GM18499 (cell line): Measurements from ENCODE around the gene LRRC28.

Experiments used
- ATAC-seq: cut with Tn5 transposase; IDR thresholded peaks from one replicate; pipeline ENCODE4 v1.9.1; 2021; ENCODE audit warnings: moderate number of reproducible peaks; ENCODE audit not compliant: insufficient read depth, unreplicated experiment

The LRRC28 gene

GRCh38 chr15:99248000-99248715 lies 3.1 kb upstream of the LRRC28 start:
- ATAC-seq = no peak

- ATAC-seq = no peak
Measured at GRCh38 chr15:99249270-99249841, 1.9 kb upstream of the LRRC28 start, which contains the start of gene TTC23. Gene TTC23 (minus strand): TSS chr15:99249581. CDS start chr15:99228712, 20,869 bp downstream.

DNA sequence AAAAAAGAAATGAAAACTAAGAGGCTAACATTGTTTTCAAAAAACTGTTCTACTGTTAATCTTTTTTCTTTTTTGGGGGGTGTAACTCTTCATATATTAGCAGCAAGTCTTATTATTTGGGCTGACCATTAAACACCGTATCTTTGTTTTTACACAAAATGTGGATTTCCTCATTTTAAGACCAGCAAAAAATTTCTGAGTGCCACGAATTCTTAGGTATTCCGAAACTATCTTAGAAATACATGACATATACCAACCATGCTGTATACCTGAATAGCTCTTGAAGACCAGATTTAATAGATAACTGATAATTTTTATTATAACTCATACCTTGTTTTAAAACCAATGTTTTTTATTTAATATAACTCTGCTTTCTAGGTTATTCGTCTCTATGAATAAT lies 1.3 kb upstream of the LRRC28 start:
- no peak for ATAC-seq

DNA sequence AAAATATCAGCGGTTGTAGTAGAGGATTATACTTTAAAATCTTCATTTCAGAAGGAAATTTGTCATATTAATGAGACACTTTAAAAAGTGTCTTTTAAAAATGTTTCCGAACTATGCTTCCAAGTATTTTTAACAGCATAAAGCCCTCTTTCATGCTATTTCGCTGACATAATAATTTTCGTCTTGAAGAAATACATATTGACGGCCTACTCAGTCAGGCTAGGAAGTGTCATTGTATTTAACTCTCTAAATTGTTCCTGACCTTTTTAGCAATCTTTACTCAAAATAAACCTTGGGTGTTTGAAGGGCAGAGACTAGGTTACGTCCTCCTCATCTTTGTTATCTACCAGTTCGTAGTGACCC lies 806 bp upstream of the LRRC28 start:
- ATAC-seq = no peak

DNA sequence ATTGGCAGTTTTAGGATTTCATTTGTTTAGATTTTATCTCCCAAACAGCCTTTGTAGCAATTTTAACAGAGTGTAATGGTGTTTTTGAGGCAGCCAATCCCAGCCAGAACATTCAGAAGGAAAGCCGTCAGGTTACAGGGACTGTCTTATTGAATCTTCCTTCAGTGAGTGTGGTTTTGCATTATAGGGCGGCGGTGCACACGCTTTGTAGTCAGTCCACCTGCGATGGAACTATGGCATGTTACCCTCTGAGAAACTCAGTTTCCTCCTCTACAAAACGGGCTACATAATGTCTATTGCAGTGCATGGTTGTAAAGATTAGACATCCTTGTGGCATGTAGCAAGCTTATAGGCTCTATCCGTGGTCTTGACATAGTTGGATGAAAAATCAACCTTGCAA lies 1.0 kb downstream of the LRRC28 start:
- no peak for ATAC-seq

DNA sequence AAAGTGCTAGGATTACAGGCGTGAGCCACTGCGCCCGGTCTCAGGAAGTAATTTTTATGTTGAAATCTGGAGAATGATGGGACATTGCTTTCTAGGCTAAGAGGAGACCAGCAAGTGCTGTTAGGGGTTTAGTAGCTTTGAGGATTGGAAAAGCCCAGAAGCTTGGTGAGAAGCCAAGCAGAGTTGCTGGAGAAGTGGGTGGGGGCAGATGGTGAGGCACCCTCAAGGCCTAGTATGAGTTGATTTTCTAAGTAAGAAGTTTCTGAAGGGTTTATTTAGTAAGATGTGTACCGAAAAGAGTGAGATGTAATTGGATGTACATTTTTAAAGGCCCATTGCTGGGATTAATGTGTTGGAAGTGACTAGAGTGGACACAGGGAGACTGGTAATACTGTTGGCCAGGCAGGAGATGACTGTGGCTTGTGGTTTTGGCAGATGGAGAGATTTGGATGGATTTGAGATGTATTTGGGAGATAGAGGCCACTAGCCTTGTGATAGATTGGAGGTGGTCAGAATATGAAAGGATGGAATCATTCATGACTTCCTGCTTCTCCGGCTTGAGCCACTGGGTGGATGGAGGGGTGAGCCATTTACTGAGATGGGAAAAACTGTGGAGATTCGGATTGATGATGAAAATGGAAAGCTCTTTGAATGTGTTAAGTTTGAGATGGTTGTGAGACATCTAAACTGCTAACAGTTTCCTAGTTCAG lies 2.3 kb downstream of the LRRC28 start:
- ATAC-seq = no peak

DNA sequence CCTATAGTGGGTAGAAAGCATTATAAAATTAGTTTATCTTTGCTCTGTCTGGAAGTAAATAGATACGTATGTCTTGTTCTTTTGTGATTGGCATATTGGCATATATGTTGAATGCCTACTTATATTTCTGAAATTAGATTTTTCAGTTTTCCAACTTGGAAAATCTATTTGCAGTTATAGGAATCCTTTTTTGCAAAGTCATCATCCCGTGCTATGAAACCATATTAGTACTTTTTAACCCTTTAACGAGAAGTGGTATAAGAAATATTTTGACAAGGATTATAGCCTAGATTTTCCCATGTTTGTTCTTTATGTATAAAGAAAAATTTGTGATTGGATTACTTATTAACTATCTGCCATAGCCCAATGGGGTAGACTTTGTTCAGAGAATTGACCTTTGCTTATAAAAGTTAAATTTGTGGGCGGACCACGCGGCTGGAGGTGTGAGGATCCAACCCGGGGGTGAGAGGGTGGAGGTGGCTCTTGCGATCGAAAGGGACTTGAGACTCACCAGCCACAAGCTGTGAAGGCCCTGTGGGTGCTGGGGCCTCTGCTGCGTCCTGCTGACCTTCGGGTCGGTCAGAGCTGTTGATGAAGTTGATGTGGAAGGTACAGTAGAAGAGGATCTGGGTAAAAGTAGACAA lies 5.9 kb downstream of the LRRC28 start:
- no peak for ATAC-seq

DNA sequence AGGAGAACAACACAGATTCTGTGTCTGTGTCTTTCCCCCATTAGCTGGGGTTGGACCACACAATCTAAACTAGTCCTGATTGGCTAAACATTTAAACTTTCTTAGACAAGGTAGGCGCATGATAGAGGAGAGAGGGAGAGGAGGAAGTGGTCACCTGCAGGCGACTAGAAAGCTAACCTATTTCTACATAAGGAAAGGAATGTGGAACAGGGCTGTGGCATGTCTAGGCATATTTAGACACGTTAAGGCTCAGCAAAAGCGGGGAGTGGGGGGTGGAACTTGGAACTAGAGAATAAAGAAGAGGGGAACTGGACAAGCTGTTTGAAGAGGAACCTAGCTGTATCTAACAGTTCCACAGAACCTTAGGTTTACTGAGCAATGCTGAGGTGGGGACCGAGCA lies 12.8 kb downstream of the LRRC28 start:
- no peak for ATAC-seq

- no peak for ATAC-seq
Measured at GRCh38 chr15:99265541-99266070, 14.3 kb downstream of the LRRC28 start.

GRCh38 chr15:99267957-99268356 lies 16.7 kb downstream of the LRRC28 start:
- no peak for ATAC-seq

DNA sequence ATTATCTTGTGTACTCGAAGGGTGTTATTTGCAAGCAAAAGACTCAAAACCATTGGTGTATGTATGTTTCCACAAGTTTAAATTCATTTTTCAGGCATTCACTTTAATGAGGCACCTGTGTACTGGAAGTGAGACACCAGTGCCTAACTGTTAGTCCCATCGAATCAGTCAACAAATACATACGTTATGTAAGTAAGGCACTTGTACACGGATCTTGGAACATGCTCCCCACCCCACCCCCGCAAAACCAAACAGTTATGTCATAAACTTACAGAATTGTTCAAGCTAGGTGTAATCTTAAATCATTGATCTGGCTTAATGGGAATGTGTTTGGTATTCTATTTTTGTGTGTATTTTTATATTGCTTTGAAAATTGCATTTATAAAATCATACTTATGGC lies 17.1 kb downstream of the LRRC28 start:
- ATAC-seq = no peak

- no peak for ATAC-seq
Measured at GRCh38 chr15:99273801-99274200, 22.5 kb downstream of the LRRC28 start.

- no peak for ATAC-seq
Measured at GRCh38 chr15:99275061-99275460, 23.8 kb downstream of the LRRC28 start.

GRCh38 chr15:99275525-99276128 lies 24.3 kb downstream of the LRRC28 start:
- no peak for ATAC-seq

GRCh38 chr15:99279290-99279689 lies 28.0 kb downstream of the LRRC28 start:
- no peak for ATAC-seq

- no peak for ATAC-seq
Measured at GRCh38 chr15:99279827-99280226, 28.5 kb downstream of the LRRC28 start.

GRCh38 chr15:99282121-99282520 lies 30.8 kb downstream of the LRRC28 start:
- no peak for ATAC-seq

DNA sequence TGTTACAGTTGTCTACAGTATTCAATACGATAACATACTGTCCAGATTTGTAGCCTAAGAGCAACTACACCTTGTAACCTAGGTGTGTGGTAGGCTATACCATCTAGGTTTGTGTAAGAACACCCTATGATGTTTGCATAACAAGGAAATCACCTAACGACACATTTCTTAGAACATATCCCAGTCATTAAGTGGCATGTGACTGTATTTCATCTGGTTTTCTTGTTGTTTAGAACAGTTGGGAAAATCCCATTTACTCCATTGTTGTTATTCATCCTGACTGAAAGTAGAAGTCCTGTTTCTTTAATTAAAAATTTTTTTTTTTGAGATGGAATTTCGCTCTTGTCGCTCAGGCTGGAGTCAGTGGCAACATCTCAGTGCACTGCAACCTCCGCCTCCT lies 31.3 kb downstream of the LRRC28 start:
- no peak for ATAC-seq

DNA sequence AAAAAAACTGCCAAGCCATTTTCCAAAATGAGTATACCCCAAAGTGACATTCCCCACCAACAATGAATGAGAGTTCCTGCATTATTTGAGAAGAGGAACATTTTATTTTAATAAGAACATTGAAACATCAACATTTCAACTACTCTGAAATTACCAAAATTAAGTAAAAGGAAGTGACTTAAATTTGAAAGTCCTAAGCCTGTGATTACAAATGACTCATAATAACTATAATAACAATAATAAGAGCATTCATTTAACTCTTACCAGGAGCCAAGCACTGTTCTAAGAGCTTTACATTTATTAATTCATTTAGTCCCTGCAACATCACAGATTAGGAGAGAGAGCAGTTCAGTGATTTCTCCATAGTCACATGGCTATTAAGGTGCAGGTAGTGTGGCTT lies 32.4 kb downstream of the LRRC28 start:
- ATAC-seq = no peak

DNA sequence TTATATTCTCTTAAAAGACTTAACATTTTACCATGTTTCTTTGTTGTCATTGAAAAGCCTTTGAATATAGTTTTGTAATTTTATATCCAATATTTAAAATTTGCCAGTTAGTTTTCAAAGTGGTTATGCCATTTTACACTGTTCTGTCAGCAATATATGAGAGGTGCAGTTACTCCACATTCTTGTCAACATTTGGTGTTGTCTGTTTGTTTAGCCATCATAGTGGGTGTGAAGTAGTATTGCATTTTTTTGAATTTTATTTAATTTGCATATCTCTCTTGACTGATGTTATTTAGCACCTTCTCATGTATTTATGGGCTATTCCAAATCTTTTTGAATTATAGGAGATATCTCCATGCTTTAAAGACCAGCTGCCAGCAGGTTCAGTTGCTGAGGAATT lies 40.4 kb downstream of the LRRC28 start:
- no peak for ATAC-seq

GRCh38 chr15:99295840-99296239 lies 44.6 kb downstream of the LRRC28 start:
- no peak for ATAC-seq
